Limb (tissue), 2 donors: ENCODE data around the gene TPST2.

Experiments used
- DNase-seq, 2 donors: peaks; one replicate each; pipeline ENCODE4 v3.0.0-alpha.2; 2016; ENCODE audit errors: extremely low spot score in 2 of 2

TPST2 gene

DNA sequence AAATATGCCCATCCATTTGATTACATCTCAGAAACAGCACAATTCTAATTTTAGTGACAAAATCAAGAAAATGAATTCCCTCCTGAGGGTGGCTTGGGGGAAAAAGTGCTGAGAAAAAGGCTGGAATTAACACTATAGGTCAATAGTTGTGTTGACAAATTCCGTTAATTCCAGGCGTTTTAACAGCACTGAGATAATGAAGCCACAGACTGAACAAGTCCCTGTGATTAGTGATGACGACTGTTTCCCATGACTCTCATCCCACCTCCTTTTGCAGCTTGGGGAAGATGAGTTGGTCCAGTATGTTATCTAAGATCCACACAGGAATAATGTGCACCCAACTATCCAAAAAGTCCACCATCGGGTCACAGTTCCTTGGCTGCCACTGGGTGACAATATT, 93.5 kb downstream of the TPST2 start:
- no peak for DNase-seq

DNA sequence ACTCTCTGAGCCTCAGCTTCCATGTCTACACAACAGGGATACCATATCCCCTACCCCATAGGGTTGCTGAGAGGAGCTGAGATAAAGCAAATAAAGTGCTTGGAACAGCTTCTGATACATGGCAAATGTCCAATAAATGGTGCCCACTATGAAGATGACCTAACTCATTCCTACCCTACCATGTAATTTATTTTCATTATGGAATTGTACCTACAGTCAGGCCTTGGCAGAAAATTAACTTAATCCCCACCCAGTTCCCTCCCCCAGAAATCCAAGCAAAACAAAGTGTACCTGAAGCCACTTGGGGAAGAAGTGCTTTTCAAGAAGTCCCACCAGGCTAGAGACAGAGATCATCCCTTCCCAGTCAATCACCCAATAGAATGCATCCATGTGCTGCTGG, 95.4 kb downstream of the TPST2 start:
- DNase-seq, result no peak

GRCh38 chr22:26492220-26492619, 97.7 kb downstream of the TPST2 start:
- no peak for DNase-seq

GRCh38 chr22:26489447-26490036, 100.4 kb downstream of the TPST2 start:
- no peak for DNase-seq

GRCh38 chr22:26487996-26488395, 101.9 kb downstream of the TPST2 start:
- DNase-seq, result no peak

DNA sequence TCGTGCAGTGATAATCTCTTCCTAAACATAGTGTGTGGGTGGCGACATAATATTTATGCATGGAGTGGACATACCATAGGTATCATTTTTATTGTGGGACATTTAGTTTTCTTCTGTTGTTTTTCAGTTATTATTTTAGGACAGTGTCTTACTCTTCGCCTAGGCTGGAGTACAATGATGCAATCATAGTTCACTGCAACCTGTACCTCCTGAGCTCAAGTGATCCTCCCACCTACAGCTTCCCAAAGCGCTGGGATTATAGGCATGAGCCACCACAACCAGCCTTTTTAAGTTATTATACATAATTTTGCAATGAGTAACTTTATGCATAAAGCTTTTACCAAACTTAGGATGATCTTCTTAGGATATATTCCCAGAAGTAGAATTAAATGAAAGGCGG, 103.5 kb downstream of the TPST2 start:
- DNase-seq, result no peak

GRCh38 chr22:26485806-26486390, 104.0 kb downstream of the TPST2 start:
- DNase-seq, result no peak

- DNase-seq, result no peak
These were observed 104.9 kb downstream of the TPST2 start for GRCh38 chr22:26485013-26485412.

GRCh38 chr22:26484360-26484706, 105.6 kb downstream of the TPST2 start:
- DNase-seq, result no peak

- peak; percentile 92 to 96 for DNase-seq
These were observed 106.2 kb downstream of the TPST2 start, which contains the start of the genes HPS4 and SRRD for GRCh38 chr22:26483439-26484359. Gene HPS4, minus strand, starts transcription at chr22:26483783. Its CDS starts 2,021 bp downstream, at chr22:26481762. Gene SRRD, plus strand, starts transcription at chr22:26483877. Its CDS starts 14 bp downstream, at chr22:26483891.

DNA sequence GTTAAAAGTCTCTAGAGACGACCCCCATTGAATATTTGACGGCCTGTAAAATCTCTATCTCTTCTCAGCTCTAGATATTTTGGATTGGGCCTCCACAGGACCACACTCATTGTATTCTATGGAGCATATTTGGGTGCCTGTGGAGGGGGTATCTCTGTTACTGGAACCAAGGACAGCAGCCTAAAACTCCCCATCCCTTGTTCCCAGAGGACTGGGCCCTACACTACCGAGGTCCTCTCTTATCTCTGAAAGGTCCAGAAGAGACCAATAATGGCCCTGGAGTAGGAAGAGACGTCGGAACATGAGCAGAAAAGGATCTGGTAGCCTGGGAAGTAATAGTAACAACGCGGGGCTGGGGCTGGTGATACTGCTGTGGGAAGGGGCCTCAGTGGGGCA, 106.9 kb downstream of the TPST2 start:
- no peak for DNase-seq

DNA sequence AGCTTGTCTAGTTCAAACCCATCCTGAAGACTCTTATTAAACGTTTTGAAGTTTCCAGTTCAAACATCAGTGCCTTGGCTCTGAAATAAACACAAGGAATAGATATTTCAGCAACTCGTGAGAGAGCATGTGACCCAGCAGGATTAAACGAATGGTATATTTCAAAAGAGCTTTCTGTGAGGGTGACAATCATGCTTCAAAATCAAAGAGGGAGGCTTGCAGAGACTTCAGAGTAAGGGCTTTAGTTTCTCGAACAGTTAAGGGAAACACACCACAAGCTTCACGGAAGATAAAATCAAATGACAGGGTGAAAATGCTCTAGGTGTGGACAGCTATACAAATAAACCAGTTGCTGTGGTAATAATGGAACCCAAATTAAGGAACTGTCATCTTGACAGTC, 107.8 kb downstream of the TPST2 start:
- DNase-seq, result no peak

DNA sequence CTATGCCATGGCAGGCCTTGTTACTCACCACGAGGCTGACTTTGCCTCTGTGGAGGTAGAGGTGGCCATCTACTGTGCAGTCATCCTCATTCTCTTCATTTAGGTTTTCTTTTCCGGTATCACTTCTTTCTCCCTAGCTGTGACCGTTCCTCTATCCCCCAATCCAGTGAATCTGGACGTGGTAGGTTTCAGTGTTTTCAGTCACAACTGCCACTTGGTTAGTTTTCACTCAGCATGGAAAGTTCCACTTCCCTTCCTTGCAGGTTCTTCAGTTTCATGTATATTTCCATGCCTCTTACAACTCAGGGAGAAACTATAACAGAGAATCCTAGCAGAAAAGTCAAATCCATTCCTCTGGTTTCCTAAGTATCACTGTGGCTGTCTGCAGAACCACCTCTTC, 108.2 kb downstream of the TPST2 start:
- no peak for DNase-seq

- DNase-seq, result no peak
These were observed 108.7 kb downstream of the TPST2 start for GRCh38 chr22:26481112-26481693.

DNA sequence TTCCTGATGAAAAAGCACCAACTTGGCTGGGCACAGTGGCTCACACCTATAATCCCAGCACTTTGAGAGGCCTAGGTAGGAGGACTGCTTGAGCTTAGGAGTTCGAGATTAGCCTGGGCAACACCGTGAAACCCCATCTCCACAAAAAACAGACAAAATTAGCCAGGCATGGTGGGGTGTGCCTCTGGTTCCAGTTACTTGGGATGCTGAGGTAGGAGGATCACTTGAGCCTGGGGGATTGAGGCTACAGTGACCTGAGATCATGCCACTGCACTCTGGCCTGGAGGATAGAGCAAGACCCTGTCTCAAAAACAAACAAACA, 109.4 kb downstream of the TPST2 start:
- no peak for DNase-seq

DNA sequence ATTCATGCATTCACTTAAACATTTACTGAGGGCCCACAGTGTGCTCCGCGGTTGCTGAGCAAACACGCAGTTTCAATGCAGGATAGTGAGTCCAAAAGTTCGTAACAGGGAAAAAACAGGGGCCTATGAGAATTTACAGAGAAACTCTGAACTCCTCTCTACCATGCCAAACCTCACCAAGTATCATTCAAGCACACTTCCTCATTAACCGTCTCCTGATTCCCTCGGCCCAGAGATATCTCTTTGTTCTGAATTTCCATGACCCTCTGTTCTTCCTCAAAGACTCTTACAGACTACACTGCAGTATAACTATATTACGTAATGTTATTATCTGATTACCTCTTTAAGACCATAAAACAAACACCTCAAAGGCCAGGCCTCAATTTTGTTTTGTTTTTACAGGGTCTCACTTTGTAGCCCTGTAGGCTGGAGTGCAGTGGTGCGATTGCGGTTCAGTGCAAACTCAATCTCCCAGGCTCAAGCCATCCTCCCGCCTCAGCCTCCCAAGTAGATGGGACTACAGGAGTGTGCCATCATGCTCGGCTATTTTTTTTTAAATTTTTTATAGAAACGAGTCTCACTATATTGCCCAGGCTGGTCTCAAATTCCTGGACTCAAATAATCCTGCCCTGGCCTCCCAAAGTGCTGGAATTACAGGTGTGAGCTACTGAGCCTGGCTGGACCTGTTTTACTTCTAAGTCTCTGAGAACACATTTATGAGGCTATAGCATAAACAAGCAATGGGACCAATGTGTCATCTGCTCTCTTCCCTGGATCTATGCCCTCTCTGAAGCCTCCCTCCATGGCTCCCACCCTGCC, 109.9 kb downstream of the TPST2 start:
- no peak for DNase-seq

DNA sequence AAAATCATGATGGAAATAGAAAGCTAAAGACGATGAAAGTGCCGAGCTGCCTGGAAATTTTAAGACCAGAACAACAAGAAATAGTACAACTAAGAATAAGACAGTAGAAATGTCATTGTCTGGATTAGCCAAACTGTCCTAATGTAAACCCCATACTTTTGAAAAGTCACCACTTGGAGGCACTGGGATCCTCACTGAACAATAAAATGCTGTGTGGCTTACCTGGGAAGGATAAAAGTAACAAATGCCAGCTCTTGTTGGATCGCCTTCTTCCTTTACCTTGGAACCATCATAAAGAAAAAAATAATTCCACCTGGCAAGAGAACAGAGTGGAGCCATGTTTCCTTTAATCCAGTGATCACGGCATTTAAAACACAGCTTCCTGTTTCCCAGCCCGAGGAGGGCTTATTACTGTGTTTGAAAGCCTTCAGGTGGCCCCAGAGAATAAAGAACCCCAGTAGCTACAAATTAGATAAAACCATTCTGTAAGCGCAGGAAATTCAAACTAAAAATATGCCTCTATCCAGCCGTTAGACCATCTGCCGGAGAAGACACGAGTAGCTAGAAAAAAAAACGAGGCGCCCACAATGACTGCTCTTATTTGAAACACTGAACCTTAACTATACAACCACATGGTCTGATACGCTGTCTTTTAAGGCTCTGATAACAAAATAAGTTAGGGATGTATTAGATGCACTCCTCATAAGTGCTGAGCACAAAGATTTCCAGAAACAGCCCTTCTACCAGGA, 110.7 kb downstream of the TPST2 start:
- no peak for DNase-seq

DNA sequence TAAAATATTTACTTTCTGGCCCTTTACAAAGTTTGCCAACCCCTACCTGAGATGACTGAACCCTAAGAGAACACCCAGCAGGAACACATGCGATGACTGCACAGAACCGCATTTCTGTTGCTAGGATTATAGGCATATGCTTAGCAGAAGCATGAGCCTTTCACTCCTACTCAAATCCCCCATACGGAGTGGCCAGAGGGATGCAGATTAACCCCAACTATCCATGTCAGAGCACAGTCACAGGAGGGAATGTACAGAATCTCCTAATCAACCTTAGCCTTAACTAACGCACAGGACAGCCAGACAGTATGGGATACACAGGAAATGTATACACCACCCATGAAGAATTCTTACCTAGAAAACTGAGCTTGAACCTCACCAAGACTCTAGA, 112.6 kb downstream of the TPST2 start:
- no peak for DNase-seq

GRCh38 chr22:26476705-26477340, 113.1 kb downstream of the TPST2 start:
- no peak for DNase-seq

DNA sequence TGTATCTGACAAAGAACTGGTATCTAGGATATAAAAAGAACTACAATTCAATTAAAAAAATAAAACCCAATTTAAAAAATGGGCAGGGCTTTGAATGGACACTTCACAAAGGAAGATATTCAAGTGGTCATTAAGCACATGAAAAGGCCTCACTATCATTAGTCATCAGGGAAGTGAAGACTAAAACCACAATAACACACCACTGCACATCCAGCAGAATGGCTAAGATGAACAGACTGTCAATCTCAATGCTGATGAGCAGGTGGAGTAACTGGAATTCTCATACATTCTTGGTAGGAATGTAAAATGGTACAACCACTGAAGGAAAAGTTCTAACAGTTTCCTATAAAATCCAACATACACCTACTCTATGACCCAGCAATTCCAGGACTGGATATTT, 115.2 kb downstream of the TPST2 start:
- no peak for DNase-seq
